ENCODE data around the gene ARHGEF37.
"Not testable (repeated sequence)": the region's sequence is repeated elsewhere in the genome, so short reads cannot be mapped to it uniquely, and the experiment has no call there.

ARHGEF37 gene

GRCh38 chr5:149631506-149631905 is 50.2 kb downstream of the ARHGEF37 start:
- no peak for DNase-seq

GRCh38 chr5:149632311-149633251 is 51.3 kb downstream of the ARHGEF37 start:
- no peak for DNase-seq

GRCh38 chr5:149633476-149634350 is 52.4 kb downstream of the ARHGEF37 start:
- DNase-seq, result no peak

GRCh38 chr5:149635394-149635793 is 54.1 kb downstream of the ARHGEF37 start:
- DNase-seq, result no peak

GRCh38 chr5:149636191-149636860 is 55.0 kb downstream of the ARHGEF37 start:
- DNase-seq, result no peak

GRCh38 chr5:149636861-149637246 is 55.6 kb downstream of the ARHGEF37 start:
- DNase-seq, result peak; percentile 16 to 25

GRCh38 chr5:149638136-149638535 is 56.8 kb downstream of the ARHGEF37 start:
- no peak for DNase-seq

- no peak for DNase-seq
These were observed 57.4 kb downstream of the ARHGEF37 start for GRCh38 chr5:149638546-149639241.

GRCh38 chr5:149639737-149640136 is 58.4 kb downstream of the ARHGEF37 start:
- DNase-seq, result no peak

- DNase-seq, result no peak
These were observed 59.2 kb downstream of the ARHGEF37 start for GRCh38 chr5:149640350-149640999.

- no peak for DNase-seq
These were observed 59.8 kb downstream of the ARHGEF37 start for GRCh38 chr5:149641000-149641576.

GRCh38 chr5:149641600-149641999 is 60.3 kb downstream of the ARHGEF37 start:
- DNase-seq, result no peak

GRCh38 chr5:149643781-149644180 is 62.5 kb downstream of the ARHGEF37 start:
- no peak for DNase-seq

- no peak for DNase-seq
These were observed 63.3 kb downstream of the ARHGEF37 start for GRCh38 chr5:149644629-149645028.

- DNase-seq, result no peak
These were observed 63.9 kb downstream of the ARHGEF37 start for GRCh38 chr5:149645236-149645635.

- DNase-seq, result no peak
These were observed 64.4 kb downstream of the ARHGEF37 start for GRCh38 chr5:149645725-149646124.

GRCh38 chr5:149646564-149646963 is 65.3 kb downstream of the ARHGEF37 start:
- DNase-seq, result no peak

GRCh38 chr5:149647334-149647733 is 66.0 kb downstream of the ARHGEF37 start:
- no peak for DNase-seq

GRCh38 chr5:149648464-149649393 is 67.4 kb downstream of the ARHGEF37 start:
- not testable (repeated sequence) for DNase-seq

- DNase-seq, result not testable (repeated sequence)
These were observed 68.4 kb downstream of the ARHGEF37 start for GRCh38 chr5:149649730-149650129.
